H1 (cell line): Measurements from ENCODE around the gene BCL6B. TPM values are rescaled to one million over a fixed set of nuclear protein-coding genes. Genes with fewer than 3 reads are reported as not detected.

Source experiments
- FOSL1 ChIP-seq: IDR thresholded peaks from 2 replicates; pipeline ENCODE4 v1.6.1; 2011; ENCODE audit warnings: mild to moderate bottlenecking, low read depth, low read length, moderate library complexity; ENCODE audit not compliant: insufficient read depth
- POU5F1 ChIP-seq: IDR thresholded peaks from 2 replicates; pipeline ENCODE4 v1.6.1; 2011; ENCODE audit warnings: low read depth, mild to moderate bottlenecking, low read length, moderate library complexity
- RBBP5 ChIP-seq: IDR thresholded peaks from 2 replicates; pipeline ENCODE4 v1.7.1; 2012; ENCODE audit warnings: low read depth, mild to moderate bottlenecking, inconsistent platforms, low read length, moderate library complexity, borderline replicate concordance
- SIN3A ChIP-seq, 2 experiments: IDR thresholded peaks in 1 of 2; conservative IDR thresholded peaks in 1 of 2; 2 replicates each; pipeline ENCODE4 v1.6.1; 2011 to 2012; ENCODE audit warnings: low read length in 2 of 2, improper control_type of control experiment in 1 of 2, low read depth in 1 of 2, mild to moderate bottlenecking in 1 of 2
- SP2 ChIP-seq: IDR thresholded peaks from 2 replicates; pipeline ENCODE4 v1.6.1; 2012; ENCODE audit warnings: mild to moderate bottlenecking, low read length, inconsistent platforms
- TBP ChIP-seq: IDR thresholded peaks from 2 replicates; pipeline ENCODE4 v1.6.1; 2011; ENCODE audit warnings: low read depth, low read length, improper control_type of control experiment
- TCF12 ChIP-seq: IDR thresholded peaks from 2 replicates; pipeline ENCODE4 v1.6.1; 2011; ENCODE audit warnings: low read depth, mild to moderate bottlenecking, low read length
- ZNF274 ChIP-seq: IDR thresholded peaks from 2 replicates; pipeline ENCODE4 v1.7.0; 2012; ENCODE audit warnings: low read length, borderline replicate concordance; ENCODE audit errors: extremely low read depth
- polyA plus RNA-seq, 7 experiments: library from polyadenylated mRNA; depleted of rRNA in 3 of 7; stranded (reverse) in 5 of 7; unstranded in 2 of 7; fragments of >200 nt in 5 of 7; fragments of 200-250 nt in 2 of 7; gene quantifications; 1 replicate in 5 of 7; 2 replicates in 1 of 7; 4 replicates in 1 of 7; pipeline versions ENCODE4 v1.2.1 to v1.2.3, GENCODE V29; 2011 to 2013; ENCODE audit warnings: missing spikeins in 2 of 7, mixed read lengths in 2 of 7
- total RNA-seq: library from RNA; stranded (reverse); fragmentation: NEBNext Ultra II Directional; extraction: Animal tissue kit (Norgen Biotek cat#: 25700); gene quantifications from 2 replicates; pipeline ENCODE4 v1.2.1, GENCODE V29; 2021

Gene BCL6B
- total and polyA plus RNA-seq, 2 of the 8 experiments (the other 6 are each of a cell fraction or from before 2014, with no cell fraction given), result 6.6 to 8.7 TPM

GRCh38 chr17:7004398-7005253, 18.2 kb upstream of the BCL6B start (continued):
- TF ChIP-seq TCF12 (no peak), POU5F1 (no peak), SIN3A (conservative IDR thresholded peaks at IDR 0.05 in 1 of 2, IDR thresholded peaks at IDR 0.05 in 1 of 2; ENCODE audit: low read depth in 1 of 2, low read length in 2 of 2) (peak in 1 of 2 experiments; percentile 49; a peak in 1 of 4 replicates), TBP (no peak), ZNF274 (no peak), SP2 (no peak), FOSL1 (no peak), RBBP5 (no peak)
